ENCODE measurements around the gene SLTM. TPM values are rescaled to one million over a fixed set of nuclear protein-coding genes. Genes with fewer than 3 reads are reported as not detected.

SLTM gene
- polyA plus RNA-seq, 5 donors, result 105 to 146 (median 135) TPM

Other genes with a start within 250 kb of the SLTM start
- gene ADAM10, start 184.0 kb downstream of the SLTM start, polyA plus RNA-seq (ENCODE audit: insufficient read depth in 1 of 5, insufficient read length in 5 of 5, low replicate concordance in 1 of 5), result 100 to 1,000 TPM in 4 of 5 donors, 10 to 100 TPM in 1; 97.8 to 167 (median 151) TPM
- 10 to 100 TPM; 10.3 to 18.3 (median 15.6) TPM for gene MINDY2, start 162.4 kb downstream of the SLTM start, polyA plus RNA-seq (ENCODE audit: insufficient read depth in 1 of 5, insufficient read length in 5 of 5, low replicate concordance in 1 of 5)
- gene RNF111, start 54.0 kb upstream of the SLTM start, polyA plus RNA-seq (ENCODE audit: insufficient read depth in 1 of 5, insufficient read length in 5 of 5, low replicate concordance in 1 of 5), result 10 to 100 TPM; 30.8 to 44.2 (median 37.4) TPM
- gene CCNB2, start 171.5 kb upstream of the SLTM start, polyA plus RNA-seq (ENCODE audit: insufficient read depth in 1 of 5, insufficient read length in 5 of 5, low replicate concordance in 1 of 5), result 10 to 100 TPM; 25.1 to 70.2 (median 40.9) TPM